ENCODE data around the gene NEO1.

The NEO1 gene

DNA sequence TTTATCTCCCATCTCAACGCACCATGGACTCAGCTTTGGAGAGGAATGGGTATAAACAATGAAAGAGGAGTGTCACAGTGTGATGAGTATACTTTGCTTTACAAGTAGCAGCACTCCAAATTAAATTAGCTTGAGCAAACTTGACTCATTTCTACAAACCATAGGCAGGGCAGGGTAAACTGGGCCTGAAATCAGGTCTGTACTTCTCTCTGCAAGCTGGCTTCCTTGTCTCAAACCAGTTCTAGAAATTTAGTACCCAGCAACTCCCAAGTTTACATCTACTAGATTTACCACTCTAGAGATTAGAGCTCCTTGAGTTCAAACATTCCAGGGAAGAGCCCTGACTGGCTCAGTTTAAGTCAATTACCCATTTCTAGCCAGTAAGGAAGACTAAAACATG, 37.4 kb upstream of the NEO1 start:
- Histone ChIP-seq H4K91ac (ENCODE audit: low read depth, low read length) (no peak overlapping the region), H2BK12ac (ENCODE audit: low read length) (no peak overlapping the region), H3K4me2 (ENCODE audit: low read length) (no peak overlapping the region), H3K4me3 (ENCODE audit: low read depth, low read length) (no peak overlapping the region), H3K27ac (ENCODE audit: low read depth, low read length) (no peak overlapping the region), H3K9me3 (ENCODE audit: insufficient read depth, low read depth, low read length) (no peaks in the 10 kb centered on the region), H3K23ac (ENCODE audit: low read length) (no peak overlapping the region), H3K4ac (ENCODE audit: low read depth, low read length) (no peak overlapping the region), H3K14ac (ENCODE audit: low read length) (no peak overlapping the region), H3K27me3 (ENCODE audit: insufficient read depth, low read length) (no peaks in the 10 kb centered on the region), H3K79me2 (ENCODE audit: control insufficient read depth, insufficient read depth, low read length, poor library complexity) (no peaks in the 10 kb centered on the region), H3K9ac (ENCODE audit: low read length) (no peak overlapping the region), H2BK120ac (ENCODE audit: insufficient read depth, low read length, poor library complexity) (no peak overlapping the region), H2AFZ (ENCODE audit: insufficient read depth, low read length, poor library complexity) (no peak overlapping the region), H3K79me1 (ENCODE audit: low read length) (no peaks in the 10 kb centered on the region), H3K18ac (ENCODE audit: low read length) (no peak overlapping the region), H2BK5ac (ENCODE audit: low read depth, low read length, poor library complexity) (no peak overlapping the region), H3K4me1 (ENCODE audit: control insufficient read depth in 1 of 2, insufficient read depth in 2 of 2, low read length in 2 of 2) (no peaks in the 10 kb centered on the region), H3K36me3 (ENCODE audit: control insufficient read depth in 1 of 2, insufficient read depth in 2 of 2, low read length in 2 of 2) (no peaks in the 10 kb centered on the region), H4K12ac (ENCODE audit: low read depth, low read length) (no peak overlapping the region), H4K8ac (ENCODE audit: low read depth, low read length) (no peak overlapping the region), H2AK5ac (ENCODE audit: low read length) (no peak overlapping the region)
- no peak for DNase-seq
- WGBS (ENCODE audit: extremely low coverage, insufficient coverage, insufficient read length), result no CpG with 5 or more reads among the region's 1 CpG

DNA sequence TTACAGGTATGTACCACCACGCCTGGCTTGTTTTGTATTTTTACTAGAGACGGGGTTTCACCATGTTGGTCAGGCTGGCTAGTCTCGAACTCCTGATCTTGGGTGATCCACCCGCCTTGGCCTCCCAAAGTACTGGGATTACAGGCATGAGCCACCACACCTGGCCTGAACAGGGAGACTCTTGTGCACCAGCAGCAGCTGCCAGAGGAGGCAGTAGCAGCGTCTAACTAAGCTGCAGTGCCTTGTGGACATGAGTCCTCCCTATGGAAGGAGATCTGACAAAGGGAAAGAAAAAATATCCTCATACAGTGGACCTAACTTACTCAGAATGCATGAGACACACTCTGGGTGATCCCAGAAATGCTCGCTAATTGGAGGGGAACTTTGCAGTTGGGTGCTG, 36.8 kb upstream of the NEO1 start:
- Histone ChIP-seq H3K23ac (ENCODE audit: low read length) (no peak overlapping the region), H2AFZ (ENCODE audit: insufficient read depth, low read length, poor library complexity) (no peak overlapping the region), H2AK5ac (ENCODE audit: low read length) (no peak overlapping the region), H3K9me3 (ENCODE audit: insufficient read depth, low read depth, low read length) (no peaks in the 10 kb centered on the region), H3K27me3 (ENCODE audit: insufficient read depth, low read length) (no peaks in the 10 kb centered on the region), H3K79me1 (ENCODE audit: low read length) (no peaks in the 10 kb centered on the region), H2BK5ac (ENCODE audit: low read depth, low read length, poor library complexity) (no peak overlapping the region), H3K4ac (ENCODE audit: low read depth, low read length) (no peak overlapping the region), H4K12ac (ENCODE audit: low read depth, low read length) (no peak overlapping the region), H3K4me3 (ENCODE audit: low read depth, low read length) (no peak overlapping the region), H2BK12ac (ENCODE audit: low read length) (no peak overlapping the region), H3K18ac (ENCODE audit: low read length) (no peak overlapping the region), H4K8ac (ENCODE audit: low read depth, low read length) (no peak overlapping the region), H3K14ac (ENCODE audit: low read length) (no peak overlapping the region), H2BK120ac (ENCODE audit: insufficient read depth, low read length, poor library complexity) (no peak overlapping the region), H3K4me2 (ENCODE audit: low read length) (no peak overlapping the region), H4K91ac (ENCODE audit: low read depth, low read length) (no peak overlapping the region), H3K4me1 (ENCODE audit: control insufficient read depth in 1 of 2, insufficient read depth in 2 of 2, low read length in 2 of 2) (no peaks in the 10 kb centered on the region), H3K36me3 (ENCODE audit: control insufficient read depth in 1 of 2, insufficient read depth in 2 of 2, low read length in 2 of 2) (no peaks in the 10 kb centered on the region), H3K27ac (ENCODE audit: low read depth, low read length) (no peak overlapping the region), H3K9ac (ENCODE audit: low read length) (no peak overlapping the region), H3K79me2 (ENCODE audit: control insufficient read depth, insufficient read depth, low read length, poor library complexity) (no peaks in the 10 kb centered on the region)
- no CpG with 5 or more reads among the region's 6 CpGs for WGBS (ENCODE audit: extremely low coverage, insufficient coverage, insufficient read length)
- no peak for DNase-seq

DNA sequence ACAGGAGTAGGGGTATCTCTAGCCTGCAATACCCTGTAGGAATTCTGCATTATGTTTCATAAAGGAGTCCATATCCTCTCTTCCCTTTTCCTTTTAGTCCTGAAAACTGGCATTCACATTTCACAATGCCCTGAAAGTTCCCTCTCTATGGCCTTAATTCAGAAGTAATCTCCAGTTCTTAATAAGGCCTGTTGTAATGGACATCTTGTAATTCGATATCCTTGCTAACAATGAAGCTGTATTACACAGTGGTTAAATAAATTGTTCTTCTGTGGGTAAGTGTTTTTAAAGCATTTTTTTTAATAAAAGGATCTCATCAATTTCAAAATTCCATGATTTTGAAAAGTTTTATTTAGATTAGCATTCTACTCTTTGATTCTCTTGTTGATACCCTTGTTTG, 34.3 kb upstream of the NEO1 start:
- no CpG with 5 or more reads among the region's 1 CpG for WGBS (ENCODE audit: extremely low coverage, insufficient coverage, insufficient read length)
- no peaks in the 10 kb centered on the region for H3K79me1 ChIP-seq (ENCODE audit: low read length)
- no peak overlapping the region for H2AK5ac ChIP-seq (ENCODE audit: low read length)
- H3K9me3 ChIP-seq (ENCODE audit: insufficient read depth, low read depth, low read length), result no peaks in the 10 kb centered on the region
- H3K27ac ChIP-seq (ENCODE audit: low read depth, low read length), result no peak overlapping the region
- no peak overlapping the region for H4K91ac ChIP-seq (ENCODE audit: low read depth, low read length)
- no peak overlapping the region for H2BK5ac ChIP-seq (ENCODE audit: low read depth, low read length, poor library complexity)
- H3K36me3 ChIP-seq (ENCODE audit: control insufficient read depth in 1 of 2, insufficient read depth in 2 of 2, low read length in 2 of 2), result no peaks in the 10 kb centered on the region
- no peak overlapping the region for H3K4ac ChIP-seq (ENCODE audit: low read depth, low read length)
- H3K4me1 ChIP-seq (ENCODE audit: control insufficient read depth in 1 of 2, insufficient read depth in 2 of 2, low read length in 2 of 2), result peaks cover 0 to 3% of the 10 kb centered on the region in 2 experiments
- H4K8ac ChIP-seq (ENCODE audit: low read depth, low read length), result no peak overlapping the region
- no peak overlapping the region for H3K18ac ChIP-seq (ENCODE audit: low read length)
- H2BK120ac ChIP-seq (ENCODE audit: insufficient read depth, low read length, poor library complexity), result no peak overlapping the region
- no peak overlapping the region for H3K4me3 ChIP-seq (ENCODE audit: low read depth, low read length)
- DNase-seq, result no peak
- H3K23ac ChIP-seq (ENCODE audit: low read length), result no peak overlapping the region
- no peak overlapping the region for H2BK12ac ChIP-seq (ENCODE audit: low read length)
- no peak overlapping the region for H2AFZ ChIP-seq (ENCODE audit: insufficient read depth, low read length, poor library complexity)
- H3K4me2 ChIP-seq (ENCODE audit: low read length), result no peak overlapping the region
- no peak overlapping the region for H4K12ac ChIP-seq (ENCODE audit: low read depth, low read length)
- no peaks in the 10 kb centered on the region for H3K79me2 ChIP-seq (ENCODE audit: control insufficient read depth, insufficient read depth, low read length, poor library complexity)
- no peak overlapping the region for H3K9ac ChIP-seq (ENCODE audit: low read length)
- no peak overlapping the region for H3K14ac ChIP-seq (ENCODE audit: low read length)
- H3K27me3 ChIP-seq (ENCODE audit: insufficient read depth, low read length), result no peaks in the 10 kb centered on the region

DNA sequence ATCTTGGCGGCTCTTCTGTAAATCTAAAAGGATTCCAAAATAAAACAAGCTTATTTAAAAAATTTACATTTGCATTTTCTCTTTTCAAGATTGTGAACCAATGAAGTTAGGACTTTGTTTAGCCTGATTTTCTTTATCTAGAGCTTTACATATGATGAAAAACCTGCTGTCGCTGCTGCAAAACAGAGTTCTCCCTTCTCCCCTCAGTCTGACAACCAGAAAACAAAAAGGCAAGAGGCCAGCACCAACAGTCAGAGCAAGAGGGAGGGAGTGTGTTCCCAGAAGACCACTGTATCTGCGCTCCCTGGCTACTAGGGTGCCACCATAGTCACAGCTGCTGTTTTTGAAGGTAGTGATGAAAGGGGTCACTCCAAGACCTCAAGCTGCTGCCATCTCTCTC, 33.1 kb upstream of the NEO1 start:
- Histone ChIP-seq H3K79me2 (ENCODE audit: control insufficient read depth, insufficient read depth, low read length, poor library complexity) (no peaks in the 10 kb centered on the region), H2BK5ac (ENCODE audit: low read depth, low read length, poor library complexity) (no peak overlapping the region), H3K4ac (ENCODE audit: low read depth, low read length) (no peak overlapping the region), H3K27me3 (ENCODE audit: insufficient read depth, low read length) (no peaks in the 10 kb centered on the region), H2BK12ac (ENCODE audit: low read length) (no peak overlapping the region), H4K8ac (ENCODE audit: low read depth, low read length) (no peak overlapping the region), H4K12ac (ENCODE audit: low read depth, low read length) (no peak overlapping the region), H3K4me2 (ENCODE audit: low read length) (no peak overlapping the region), H2BK120ac (ENCODE audit: insufficient read depth, low read length, poor library complexity) (no peak overlapping the region), H3K23ac (ENCODE audit: low read length) (no peak overlapping the region), H3K9me3 (ENCODE audit: insufficient read depth, low read depth, low read length) (no peaks in the 10 kb centered on the region), H4K91ac (ENCODE audit: low read depth, low read length) (no peak overlapping the region), H2AK5ac (ENCODE audit: low read length) (no peak overlapping the region), H3K4me3 (ENCODE audit: low read depth, low read length) (no peak overlapping the region), H2AFZ (ENCODE audit: insufficient read depth, low read length, poor library complexity) (no peak overlapping the region), H3K36me3 (ENCODE audit: control insufficient read depth in 1 of 2, insufficient read depth in 2 of 2, low read length in 2 of 2) (no peaks in the 10 kb centered on the region), H3K79me1 (ENCODE audit: low read length) (no peaks in the 10 kb centered on the region), H3K27ac (ENCODE audit: low read depth, low read length) (no peak overlapping the region), H3K14ac (ENCODE audit: low read length) (no peak overlapping the region), H3K9ac (ENCODE audit: low read length) (no peak overlapping the region), H3K4me1 (ENCODE audit: control insufficient read depth in 1 of 2, insufficient read depth in 2 of 2, low read length in 2 of 2) (peaks cover 0 to 3% of the 10 kb centered on the region in 2 experiments), H3K18ac (ENCODE audit: low read length) (no peak overlapping the region)
- DNase-seq, result no peak
- WGBS (ENCODE audit: extremely low coverage, insufficient coverage, insufficient read length), result no CpG with 5 or more reads among the region's 3 CpGs
